ENCODE measurements around the gene PAK4.
"Not testable (repeated sequence)": the region's sequence is repeated elsewhere in the genome, so short reads cannot be mapped to it uniquely, and the experiment has no call there.

PAK4 gene

DNA sequence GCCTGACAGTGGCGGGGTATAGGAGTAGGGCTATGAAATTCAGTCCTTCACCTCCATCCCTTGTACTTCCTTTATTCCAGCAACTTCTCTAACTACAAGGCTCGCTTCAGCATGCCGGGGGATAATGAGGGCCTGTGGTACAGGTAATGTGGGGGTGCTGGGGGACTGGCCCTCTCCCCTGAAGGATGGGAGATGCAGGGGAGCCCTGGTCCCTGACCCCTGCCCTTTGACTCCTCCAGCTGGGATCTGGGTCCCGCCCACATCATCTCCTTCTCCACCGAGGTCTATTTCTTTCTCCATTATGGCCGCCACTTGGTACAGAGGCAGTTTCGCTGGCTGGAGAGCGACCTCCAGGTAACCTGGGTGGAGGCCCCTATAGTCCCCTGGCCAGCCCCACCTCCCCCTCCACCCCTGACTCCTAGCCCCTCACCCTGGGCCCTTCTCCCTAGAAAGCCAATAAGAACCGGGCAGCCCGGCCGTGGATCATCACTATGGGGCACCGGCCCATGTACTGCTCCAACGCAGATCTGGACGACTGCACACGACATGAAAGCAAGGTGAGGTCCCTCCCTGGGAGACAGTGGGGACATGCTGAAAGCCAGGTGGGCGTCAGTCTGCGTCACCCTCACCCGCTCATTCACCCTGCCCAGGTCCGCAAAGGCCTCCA, 25.0 kb upstream of the PAK4 start:
- no peak for DNase-seq

DNA sequence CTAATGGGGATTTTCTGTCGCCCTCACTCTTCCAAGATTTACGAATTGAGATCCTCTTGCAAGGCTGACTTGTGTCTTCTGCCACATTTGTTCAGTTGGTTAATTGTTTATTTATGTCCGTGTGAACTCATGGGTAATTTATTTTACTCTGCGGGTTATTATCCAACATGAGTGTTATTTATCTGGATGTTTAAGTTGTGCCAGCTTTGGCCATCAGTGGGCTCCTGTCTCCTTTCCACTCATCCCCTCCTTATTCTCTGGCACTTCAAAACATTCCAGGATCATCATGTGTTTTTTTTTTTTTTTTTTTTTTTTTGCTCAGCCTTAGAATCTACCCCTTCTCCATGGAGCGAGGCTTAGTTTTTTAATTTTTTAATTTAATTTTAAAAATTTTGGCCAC, 22.4 kb upstream of the PAK4 start:
- no peak for DNase-seq

DNA sequence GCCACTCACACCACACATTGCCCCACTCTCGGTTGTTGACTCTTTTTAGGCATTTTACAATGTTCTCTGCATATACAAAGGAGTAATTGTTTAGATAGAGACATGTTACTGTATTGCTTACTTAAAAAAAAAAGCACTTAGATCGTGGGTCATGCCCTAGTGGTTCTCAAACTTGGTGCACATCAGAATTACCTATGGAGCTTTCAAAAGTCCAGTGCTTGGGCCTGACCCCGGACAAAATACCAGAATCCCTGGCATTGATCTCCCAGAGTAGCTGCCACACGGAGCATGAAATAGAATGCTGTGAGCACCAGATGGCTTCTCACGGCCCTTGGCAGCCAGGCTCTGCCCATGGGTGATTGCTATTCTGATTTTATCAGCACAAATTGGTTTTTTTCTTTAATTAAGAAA, 21.4 kb upstream of the PAK4 start:
- no peak for DNase-seq

DNA sequence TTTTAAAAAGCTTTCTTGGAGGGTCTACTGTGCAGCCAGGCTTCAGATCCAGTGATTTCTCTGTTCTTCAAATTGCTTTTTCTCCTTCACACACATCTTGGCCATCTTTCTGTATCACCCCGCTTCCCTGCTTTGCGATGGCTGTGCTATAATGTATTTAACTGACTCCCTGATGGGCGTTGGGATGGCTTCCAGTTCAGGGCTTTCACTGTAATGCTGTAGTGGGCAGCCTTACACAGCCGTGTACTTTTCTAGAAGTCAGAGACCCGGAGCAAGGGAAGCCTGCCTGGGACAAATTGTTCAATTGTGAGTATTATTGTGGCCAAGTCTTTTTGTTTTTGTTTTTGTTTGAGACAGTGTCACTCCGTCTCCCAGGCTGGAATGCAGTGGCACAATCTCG, 19.4 kb upstream of the PAK4 start:
- DNase-seq, result no peak

DNA sequence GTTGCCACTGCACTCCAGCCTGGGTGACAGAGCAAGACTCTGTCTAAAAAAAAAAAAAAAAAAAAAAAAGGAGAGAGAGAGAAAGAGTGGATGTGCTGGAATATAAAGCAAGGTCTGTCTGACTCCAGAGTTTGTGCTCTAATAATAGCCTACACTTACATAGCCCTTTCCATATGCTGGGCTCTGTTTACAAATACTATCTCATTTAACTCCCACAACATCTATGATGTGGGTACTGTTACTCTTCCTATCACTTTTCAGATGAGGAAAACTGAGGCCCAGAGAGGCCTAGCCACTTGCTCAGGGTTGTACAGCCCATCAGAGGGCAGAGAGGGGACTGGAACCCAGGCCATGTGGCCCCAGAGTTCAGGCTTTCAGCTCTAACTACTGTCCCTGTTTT, 15.9 kb upstream of the PAK4 start:
- DNase-seq, result no peak

DNA sequence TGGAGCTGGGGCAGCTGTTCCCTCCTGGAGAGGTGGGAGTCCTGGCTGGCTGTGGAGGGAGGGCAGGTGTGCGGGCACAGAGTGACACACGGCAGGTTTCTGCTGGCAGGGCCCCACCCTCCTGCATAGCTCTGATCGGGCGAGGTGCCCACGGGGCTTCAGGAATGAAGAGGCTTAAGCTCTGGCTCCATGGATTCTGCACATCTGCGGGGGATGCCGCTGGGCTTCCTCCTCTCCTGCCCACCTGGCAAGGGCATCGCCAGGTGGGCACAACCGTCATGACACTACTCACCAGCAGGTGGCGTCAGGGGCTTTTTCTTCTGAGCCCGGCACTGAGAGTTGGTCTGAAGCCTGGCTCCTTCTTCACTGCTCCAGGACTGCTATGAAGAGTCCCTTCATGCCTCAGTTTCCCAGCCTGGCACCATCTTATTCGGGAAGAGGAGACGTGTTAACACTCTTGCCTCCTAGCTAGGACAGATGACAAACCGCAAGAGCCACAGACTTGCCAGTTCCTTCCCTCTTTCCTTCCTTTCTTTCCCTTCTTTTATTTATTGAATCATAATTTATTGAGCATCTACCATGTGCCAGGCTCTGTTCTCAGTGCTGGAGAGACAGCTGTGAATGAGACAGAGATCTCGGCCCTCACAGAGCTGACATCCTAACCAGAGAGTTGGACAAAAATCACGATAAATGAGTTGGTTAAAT, 15.2 kb upstream of the PAK4 start:
- DNase-seq, result peak; percentile 68

DNA sequence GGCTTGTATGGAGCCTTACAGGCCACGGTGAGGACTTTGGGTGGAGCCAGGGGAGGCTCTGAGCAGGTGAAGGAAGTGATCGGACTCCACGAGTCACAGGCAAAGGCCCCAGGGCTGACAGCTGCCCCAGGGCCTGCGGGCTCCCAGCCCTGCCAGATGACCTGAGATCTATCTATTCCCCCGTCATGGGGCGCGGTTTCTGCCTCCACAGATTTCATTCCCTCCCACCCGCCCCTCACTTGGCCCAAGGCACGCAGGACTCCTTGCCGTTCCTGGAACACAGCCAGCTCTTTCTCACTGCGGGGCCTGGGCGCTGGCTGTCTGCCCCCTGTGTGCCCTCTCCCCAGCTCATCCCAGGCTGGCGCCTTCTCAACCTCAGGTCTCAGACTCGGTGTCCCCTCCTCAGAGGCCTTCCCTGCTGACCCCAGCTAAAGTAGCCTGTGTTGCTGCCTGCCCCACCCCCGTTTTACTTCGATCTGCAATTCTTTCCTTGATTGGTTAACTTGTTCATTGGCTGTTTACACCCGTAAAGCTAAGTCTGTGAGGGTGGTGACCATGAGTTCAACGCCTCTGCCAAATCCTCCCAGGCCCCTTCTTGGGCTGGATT, 13.9 kb upstream of the PAK4 start:
- no peak for DNase-seq

DNA sequence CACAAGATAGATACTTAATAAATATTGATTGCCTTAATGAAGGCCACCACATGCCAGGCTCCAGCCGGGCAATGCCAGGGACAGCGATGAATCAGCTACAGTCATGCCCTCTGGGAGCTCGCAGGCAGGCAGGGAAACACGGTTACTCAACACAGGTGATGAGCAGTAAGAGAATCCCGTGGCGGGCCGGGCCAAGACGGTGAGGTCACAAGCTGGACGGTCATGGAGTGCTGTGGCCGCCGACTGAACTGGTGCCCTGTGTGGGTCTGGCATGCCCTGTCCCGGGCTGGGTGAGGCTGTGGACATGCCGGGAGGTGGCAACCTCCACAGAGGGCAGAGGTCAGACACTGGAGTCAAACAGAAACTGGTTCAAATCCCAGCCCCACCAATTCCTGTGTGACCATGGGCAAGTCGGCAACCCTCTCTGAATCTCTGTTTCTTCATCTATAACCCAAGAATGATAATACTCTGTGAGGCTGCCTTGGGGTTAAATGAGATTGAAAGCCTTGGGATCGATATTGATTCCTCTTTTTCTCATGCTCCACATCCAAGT, 13.2 kb upstream of the PAK4 start:
- no peak for DNase-seq

DNA sequence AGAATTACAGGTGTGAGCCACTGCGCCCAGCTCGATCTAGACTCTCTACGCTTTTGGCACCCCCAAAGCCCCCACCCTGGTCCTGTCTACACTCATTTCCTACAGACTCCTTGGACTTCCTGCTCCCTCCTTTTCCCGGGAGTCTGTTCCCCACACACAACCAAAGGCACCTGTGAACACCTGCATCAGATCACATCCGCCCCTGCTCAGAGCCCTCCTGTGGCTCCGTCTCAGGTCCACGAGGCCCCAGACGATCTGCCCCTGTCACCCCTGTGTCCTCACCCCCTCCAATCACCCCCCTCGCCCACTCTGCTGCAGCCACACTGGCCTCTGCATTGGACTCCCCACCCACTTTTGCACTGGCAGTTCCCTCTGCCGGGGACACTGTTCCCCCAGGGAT, 12.4 kb upstream of the PAK4 start:
- DNase-seq, result no peak

DNA sequence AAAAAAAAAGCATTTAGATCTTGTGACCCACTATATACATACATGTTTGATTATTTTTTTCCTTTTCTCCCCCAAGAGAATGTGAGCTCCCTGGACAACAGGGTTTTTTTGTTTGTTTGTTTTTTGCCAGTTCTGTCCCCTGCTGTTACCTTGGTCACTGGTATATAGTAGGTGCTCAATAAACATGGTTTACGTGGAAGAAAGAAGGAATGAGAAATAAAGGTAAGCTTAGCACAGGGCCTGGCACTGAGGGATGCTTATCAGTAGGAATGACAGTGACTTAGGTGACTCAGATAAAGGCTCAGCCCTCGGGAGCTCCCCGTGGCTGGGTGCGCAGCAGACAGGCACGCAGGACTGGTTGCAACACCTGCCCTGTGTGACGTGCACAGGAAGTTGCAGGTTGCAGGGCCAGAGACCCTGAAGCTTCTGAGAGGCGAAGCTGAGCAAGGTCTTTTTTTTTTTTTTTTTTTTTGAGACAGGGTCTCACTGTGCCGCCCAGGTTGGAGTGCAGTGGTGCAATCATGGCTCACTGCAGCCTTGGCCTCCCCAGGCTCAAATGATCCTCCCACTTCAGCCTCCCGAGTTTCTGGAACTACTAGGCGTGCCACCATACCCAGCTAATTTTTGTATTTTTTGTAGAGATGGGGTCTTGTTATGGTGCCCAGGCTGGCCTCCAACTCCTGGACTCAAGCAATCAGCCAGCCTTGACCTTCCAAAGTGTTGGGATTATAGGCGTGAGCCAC, 10.3 kb upstream of the PAK4 start:
- DNase-seq, result no peak

DNA sequence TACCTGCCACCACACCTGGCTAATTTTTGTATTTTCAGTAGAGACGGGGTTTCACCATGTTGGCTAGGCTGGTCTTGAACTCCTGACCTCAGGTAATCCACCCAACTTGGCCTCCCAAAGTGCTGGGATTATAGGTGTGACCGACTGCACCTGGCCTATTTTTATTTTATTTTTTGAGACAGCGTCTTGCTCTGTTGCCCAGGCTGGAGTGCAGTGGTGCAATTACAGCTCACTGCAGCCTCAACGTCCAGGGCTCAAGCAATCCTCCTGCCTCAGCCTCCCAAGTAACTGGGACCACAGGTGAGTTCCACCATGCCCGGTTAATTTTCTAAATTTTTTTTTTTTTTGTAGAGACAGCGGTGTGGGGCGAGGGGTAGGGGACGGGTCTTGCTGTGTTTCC, 8.6 kb upstream of the PAK4 start:
- not testable (repeated sequence) for DNase-seq

DNA sequence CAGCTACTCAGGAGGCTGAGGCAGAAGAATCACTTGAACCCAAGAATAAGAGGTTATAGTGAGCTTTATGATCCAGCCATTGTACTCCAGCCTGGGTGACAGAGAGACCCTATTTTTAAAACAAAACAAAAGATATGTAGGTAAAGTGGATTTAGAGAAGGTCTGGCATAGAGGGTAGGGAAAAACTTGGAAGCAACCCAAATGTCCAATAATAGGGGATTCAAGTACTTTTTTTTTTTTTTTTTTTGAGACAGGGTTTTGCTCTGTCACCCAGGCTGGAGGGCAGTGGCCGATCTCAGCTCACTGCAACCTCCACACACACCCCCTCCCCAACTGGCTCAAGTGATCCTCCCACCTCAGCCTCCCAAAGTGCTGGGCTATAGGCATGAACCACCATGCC, 5.8 kb upstream of the PAK4 start:
- no peak for DNase-seq

DNA sequence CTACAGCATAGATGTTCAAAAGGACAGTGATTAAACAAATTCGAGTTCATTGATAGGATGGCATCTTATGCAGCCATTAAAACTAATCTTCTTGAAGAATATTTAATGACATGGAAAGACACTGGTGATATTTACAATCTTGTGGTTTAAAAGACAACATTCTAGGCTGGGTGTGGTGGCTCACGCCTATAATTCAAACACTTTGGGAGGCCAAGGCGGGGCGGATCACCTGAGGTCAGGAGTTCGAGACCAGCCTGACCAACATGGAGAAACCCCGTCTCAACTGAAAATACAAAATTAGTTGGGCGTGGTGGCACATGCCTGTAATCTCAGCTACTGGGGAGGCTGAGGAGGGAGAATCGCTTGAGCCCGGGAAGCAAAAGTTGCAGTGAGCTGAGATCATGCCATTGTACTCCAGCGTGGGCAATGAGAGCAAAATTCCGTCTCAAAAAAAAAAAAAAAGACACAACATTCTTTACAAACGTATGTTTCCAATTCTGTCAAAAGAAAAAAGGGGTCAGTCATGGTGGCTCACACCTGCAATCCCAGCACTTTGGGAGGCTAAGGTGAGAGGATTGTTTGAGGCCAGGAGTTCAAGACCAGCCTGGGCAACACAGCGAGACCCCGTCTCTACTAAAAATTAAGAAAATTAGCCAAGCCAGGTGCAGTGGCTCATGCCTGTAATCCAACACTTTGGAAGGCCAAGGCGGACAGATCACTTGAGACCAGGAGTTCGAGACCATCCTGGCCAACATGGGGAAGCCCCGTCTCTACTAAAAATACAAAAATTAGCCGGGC, 2.5 kb upstream of the PAK4 start:
- no peak for DNase-seq

DNA sequence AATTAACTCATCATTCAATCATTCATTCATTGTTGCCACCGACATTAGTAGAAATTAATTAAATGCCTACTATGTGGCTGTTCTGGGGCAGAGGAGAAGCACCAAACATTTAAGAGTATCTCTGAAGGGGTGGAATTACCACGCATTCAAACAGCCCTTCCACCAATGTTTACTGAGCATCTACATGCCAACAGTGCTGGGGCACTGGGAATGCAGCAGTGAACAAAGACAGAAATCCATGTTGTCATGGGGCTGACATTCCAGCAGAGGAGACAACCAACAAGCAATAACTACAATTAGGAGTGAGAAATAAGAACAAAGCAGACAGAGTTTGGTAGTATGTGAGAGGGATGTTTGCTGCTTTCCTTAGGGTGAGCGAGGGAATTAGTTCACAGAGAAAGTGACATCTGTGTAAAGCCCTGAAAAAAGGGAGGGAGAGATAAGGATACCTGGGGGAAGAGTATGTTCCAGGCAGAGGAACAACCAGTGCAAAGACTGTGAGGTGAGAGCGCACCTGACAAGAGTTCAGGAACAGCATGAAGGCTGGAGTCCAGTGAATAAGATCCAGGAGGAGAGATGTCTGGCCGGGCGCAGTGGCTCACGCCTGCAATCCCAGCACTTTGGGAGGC, 1.3 kb upstream of the PAK4 start:
- no peak for DNase-seq

DNA sequence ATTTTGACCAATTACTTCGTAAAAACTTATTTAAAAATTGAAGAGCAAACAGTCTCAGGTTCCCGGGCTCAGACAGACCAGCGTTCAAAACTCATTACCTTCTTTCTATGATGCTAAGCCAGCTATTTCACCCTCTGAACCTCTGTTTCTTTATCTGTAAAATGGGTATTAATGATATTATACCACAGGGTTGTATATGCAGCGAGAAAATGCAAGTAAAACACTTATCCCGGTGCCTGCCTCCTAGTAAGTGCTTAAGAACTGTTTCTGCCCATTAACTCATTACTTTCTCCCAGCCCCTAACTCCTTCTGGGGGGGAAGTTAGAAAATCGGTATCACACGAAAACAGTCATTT, 410 bp upstream of the PAK4 start:
- DNase-seq, result no peak

DNA sequence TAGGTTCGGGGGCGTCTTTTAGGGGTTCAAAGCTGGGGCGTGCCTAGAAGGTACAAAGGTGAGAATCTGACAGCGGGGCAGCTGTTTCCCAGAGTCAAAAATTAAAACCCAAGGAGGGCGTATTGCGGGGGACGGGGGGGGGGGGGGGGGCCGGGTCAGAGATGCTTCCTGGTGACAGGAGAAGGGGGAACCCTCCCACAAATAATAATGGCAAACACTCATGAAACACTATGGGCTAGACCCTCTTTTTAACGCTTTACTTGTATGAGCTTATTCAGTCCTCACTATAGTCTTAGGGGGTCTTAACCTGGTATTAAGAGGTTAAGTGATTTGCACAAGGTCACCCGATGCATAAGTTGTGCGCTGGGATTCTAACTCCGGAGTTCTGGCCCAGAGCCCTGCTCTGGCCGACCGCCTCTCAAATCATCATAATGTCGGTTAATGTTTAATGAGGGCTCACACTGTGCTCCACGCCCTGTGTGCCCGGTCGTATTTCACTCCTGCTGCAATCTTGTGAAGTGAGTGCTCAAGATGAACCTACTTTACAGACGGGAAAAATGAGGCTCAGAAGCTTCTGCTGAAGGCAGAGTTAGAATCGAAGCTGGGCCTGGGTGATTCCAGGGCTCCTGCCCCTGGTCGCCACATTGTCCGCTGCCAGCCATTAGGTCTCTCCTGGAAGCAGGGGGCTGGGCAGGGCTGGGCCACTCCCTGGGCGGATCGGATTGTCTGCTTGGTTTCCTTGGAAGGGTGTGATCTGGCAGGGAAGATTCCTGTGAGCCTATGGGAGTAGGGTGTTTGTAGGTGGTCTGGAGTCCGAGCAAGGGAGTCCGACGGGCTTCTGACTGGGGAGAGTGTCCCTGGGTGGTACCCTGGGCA, 964 bp downstream of the PAK4 start:
- no peak for DNase-seq

DNA sequence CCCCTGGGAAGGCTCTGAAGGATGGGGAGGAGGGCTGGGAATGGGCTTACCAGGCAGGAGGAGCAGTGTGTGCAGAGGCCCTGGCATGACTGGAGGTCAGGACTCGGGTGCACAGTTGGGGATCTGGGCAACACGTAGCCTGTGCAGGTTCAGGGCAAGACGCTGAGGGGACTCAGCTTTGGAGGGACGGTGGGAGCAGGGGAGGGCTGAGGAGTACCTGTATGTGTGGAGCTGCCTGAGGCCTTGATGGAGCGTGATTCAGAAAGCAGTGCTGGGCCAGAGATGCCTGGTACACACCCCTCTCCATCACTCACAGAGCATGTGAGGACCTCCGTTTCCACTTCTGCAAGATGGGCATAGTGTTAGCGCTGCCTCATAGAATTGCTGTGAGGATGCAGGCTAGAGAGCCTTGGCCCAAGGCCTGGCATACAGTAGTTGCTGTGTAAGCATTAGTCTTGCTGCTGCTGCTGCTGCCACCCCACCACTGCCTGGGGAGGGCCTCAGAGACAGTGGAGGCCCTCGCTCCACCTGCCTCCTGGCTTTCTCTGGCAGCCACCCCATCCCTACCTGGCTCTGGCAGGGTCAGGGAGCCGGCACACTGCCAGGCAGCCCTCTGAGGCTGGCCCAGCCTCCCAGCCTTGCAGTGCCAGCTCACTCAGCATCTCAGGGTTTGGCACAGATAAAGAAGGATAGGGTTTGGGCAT, 2.4 kb downstream of the PAK4 start:
- no peak for DNase-seq

DNA sequence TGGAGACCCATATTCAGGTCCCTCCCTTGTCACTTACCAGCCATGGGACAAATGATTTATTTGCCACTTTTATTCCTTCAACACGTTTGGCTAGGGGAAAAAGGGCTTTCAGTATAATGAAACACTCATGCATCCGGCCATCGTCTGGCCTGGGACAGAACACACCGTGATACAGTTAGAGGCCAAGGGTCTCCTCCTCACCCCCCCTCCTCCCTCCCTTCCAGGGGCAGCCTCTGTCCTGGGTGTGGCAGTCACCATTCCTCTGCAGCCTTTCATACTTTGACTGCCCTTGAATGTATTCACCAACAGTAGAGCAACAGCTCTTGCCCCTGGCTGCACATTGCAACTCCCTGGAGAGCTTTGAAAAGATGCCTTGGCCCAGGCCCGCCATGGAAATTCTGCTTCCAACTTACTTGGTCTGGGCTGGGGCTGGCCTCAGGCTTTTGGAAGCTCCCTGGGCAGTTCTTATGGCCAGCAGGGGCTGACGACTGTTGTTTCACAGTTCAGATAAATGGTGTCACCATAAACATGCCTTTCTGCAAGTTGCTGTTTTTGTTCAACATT, 3.0 kb downstream of the PAK4 start:
- DNase-seq, result no peak

DNA sequence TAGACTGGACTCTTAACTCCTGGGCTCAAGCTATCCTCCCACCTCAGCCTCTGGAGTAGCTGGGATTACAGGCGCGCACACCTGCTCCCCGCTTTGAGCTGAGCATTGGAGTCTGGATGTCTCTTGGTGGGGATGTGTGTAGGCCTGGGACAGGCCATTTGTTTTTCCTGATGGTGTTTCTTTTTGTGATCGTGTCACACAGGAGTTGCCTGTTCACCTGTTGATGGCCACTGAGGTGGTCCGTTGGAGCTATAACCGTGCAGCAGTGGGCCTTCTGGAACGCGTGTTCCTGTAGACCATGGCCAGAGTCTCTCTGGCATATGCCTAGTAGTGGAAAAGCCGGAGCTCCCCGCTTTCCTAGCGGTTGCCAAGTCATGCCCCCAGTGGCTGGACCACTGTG, 3.5 kb downstream of the PAK4 start:
- DNase-seq, result no peak
